ENCODE results near the gene RNF213.

- TF ChIP-seq, protein P1, sequence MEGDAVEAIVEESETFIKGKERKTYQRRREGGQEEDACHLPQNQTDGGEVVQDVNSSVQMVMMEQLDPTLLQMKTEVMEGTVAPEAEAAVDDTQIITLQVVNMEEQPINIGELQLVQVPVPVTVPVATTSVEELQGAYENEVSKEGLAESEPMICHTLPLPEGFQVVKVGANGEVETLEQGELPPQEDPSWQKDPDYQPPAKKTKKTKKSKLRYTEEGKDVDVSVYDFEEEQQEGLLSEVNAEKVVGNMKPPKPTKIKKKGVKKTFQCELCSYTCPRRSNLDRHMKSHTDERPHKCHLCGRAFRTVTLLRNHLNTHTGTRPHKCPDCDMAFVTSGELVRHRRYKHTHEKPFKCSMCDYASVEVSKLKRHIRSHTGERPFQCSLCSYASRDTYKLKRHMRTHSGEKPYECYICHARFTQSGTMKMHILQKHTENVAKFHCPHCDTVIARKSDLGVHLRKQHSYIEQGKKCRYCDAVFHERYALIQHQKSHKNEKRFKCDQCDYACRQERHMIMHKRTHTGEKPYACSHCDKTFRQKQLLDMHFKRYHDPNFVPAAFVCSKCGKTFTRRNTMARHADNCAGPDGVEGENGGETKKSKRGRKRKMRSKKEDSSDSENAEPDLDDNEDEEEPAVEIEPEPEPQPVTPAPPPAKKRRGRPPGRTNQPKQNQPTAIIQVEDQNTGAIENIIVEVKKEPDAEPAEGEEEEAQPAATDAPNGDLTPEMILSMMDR (IDR thresholded peaks at IDR 0.05): no peak
- TF ChIP-seq POLR2A (IDR thresholded peaks at IDR 0.05): no peak
Observed at GRCh38 chr17:80322864-80323263, 62.2 kb downstream of the RNF213 start.

All from adrenal gland (tissue), 5 donors.